Spleen (tissue), 11 donors: ENCODE data around the gene ATP7A. TPM values are rescaled to one million over a fixed set of nuclear protein-coding genes. Genes with fewer than 3 reads are reported as not detected.

ENCODE experiments used
- DNase-seq: peaks from one replicate; pipeline ENCODE4 v3.0.0-alpha.2; 2020
- H3K27ac ChIP-seq, 8 donors: fragments of 200-600 bp; sonication (generic) in 7 of 8; 1 replicate in 4 of 8; 2 replicates in 4 of 8; pipeline versions ENCODE4 v1.5.0 to v1.8.0; 2016 to 2021; ENCODE audit warnings: inconsistent platforms in 4 of 8, mild to moderate bottlenecking in 4 of 8, moderate library complexity in 1 of 8
- H3K27me3 ChIP-seq, 7 donors: fragments of 200-600 bp; sonication (generic) in 6 of 7; replicated peaks in 1 of 7; 1 replicate in 4 of 7; 2 replicates in 3 of 7; pipeline versions ENCODE4 v1.5.0 to v1.8.0; 2016 to 2021; ENCODE audit warnings: inconsistent platforms in 3 of 7, mild to moderate bottlenecking in 1 of 7
- H3K36me3 ChIP-seq, 6 donors: fragments of 200-600 bp; sonication (generic) in 5 of 6; 1 replicate in 4 of 6; 2 replicates in 2 of 6; pipeline versions ENCODE4 v1.5.0 to v1.8.0; 2016 to 2021; ENCODE audit warnings: inconsistent platforms in 2 of 6
- H3K4me1 ChIP-seq, 6 donors: fragments of 200-600 bp; sonication (generic) in 5 of 6; 1 replicate in 3 of 6; 2 replicates in 3 of 6; pipeline versions ENCODE4 v1.5.0 to v1.8.0; 2016 to 2021; ENCODE audit warnings: inconsistent platforms in 3 of 6
- H3K4me3 ChIP-seq, 8 donors: fragments of 200-600 bp; sonication (generic) in 7 of 8; 1 replicate in 4 of 8; 2 replicates in 4 of 8; pipeline versions ENCODE4 v1.5.0 to v1.8.0; 2016 to 2021; ENCODE audit warnings: inconsistent platforms in 4 of 8, mild to moderate bottlenecking in 4 of 8, moderate library complexity in 2 of 8
- H3K9me3 ChIP-seq, 8 donors: fragments of 200-600 bp; sonication (generic) in 7 of 8; 1 replicate in 4 of 8; 2 replicates in 4 of 8; pipeline versions ENCODE4 v1.5.0 to v1.8.0; 2016 to 2021; ENCODE audit warnings: inconsistent platforms in 4 of 8
- POLR2A ChIP-seq, 3 donors: fragments of 450-650 bp; IDR thresholded peaks; one replicate each; pipeline ENCODE4 v1.5.1; 2017; ENCODE audit warnings: antibody characterized with exemption in 3 of 3, mild to moderate bottlenecking in 1 of 3
- POLR2AphosphoS5 ChIP-seq, 3 donors: sonication (generic); formaldehyde crosslinking; IDR thresholded peaks; one replicate each; pipeline ENCODE4 v1.5.1; 2017; ENCODE audit warnings: antibody characterized with exemption in 3 of 3
- WGBS, 5 donors: extraction: QIAGEN DNeasy Blood & Tissue Kit in 3 of 5; methylation state at CpG; one replicate each; pipeline versions ENCODE4 v1.1.5 to v1.1.7; 2013 to 2018; 5-methylcytosine and 5-hydroxymethylcytosine counted together
- intact Hi-C: fragments of 100-400 bp; cut with DNase I; formaldehyde crosslinking; loops from one replicate; pipeline ENCODE4 v1.15.0; 2023; ENCODE audit warnings: low total_unique reads
- polyA plus RNA-seq, 3 donors: library from polyadenylated mRNA; stranded (reverse); fragments of 200-250 nt; gene quantifications; one replicate each; pipeline ENCODE4 v1.2.1, GENCODE V29; 2013
- total RNA-seq, 7 donors: library from RNA; depleted of rRNA in 3 of 7; stranded (reverse); fragments of >200 nt in 3 of 7; fragmentation: NEBNext Ultra II Directional in 4 of 7; extraction: Animal tissue kit (Norgen Biotek cat#: 25700) in 4 of 7; gene quantifications; one replicate each; pipeline versions ENCODE4 v1.1.0 to v1.2.1, GENCODE V29; 2016 to 2021
- TF ChIP-seq, protein P1 (sequence below), 11 experiments: fragments of 200-600 bp in 7 of 11; fragments of 450-650 bp in 4 of 11; sonication (generic) in 4 of 11; IDR thresholded peaks in 8 of 11; conservative IDR thresholded peaks in 3 of 11; 1 replicate in 7 of 11; 2 replicates in 4 of 11; pipeline versions ENCODE4 v1.4.0 to v1.8.0; 2016 to 2021; ENCODE audit warnings: antibody characterized with exemption in 11 of 11, inconsistent platforms in 4 of 11, mild to moderate bottlenecking in 1 of 11
- donor health status: healthy with polysubstance abuse.
- donor health status: DM: no; HTN: no; CAD: no; lungs with moderate emphysema.
- donor health status: DM: no; HTN: no; CAD: no.
- donor health status: Bipolar disorder and iron deficiency.
- donor health status: healthy.
- donor health status: DM: no; HTN: no; CAD: no.
- donor health status: DM: yes; HTN: yes; CAD: no.

The ATP7A gene
- total and polyA plus RNA-seq, 10 donors = 1.4 to 18.8 (median 14.9) TPM

DNA sequence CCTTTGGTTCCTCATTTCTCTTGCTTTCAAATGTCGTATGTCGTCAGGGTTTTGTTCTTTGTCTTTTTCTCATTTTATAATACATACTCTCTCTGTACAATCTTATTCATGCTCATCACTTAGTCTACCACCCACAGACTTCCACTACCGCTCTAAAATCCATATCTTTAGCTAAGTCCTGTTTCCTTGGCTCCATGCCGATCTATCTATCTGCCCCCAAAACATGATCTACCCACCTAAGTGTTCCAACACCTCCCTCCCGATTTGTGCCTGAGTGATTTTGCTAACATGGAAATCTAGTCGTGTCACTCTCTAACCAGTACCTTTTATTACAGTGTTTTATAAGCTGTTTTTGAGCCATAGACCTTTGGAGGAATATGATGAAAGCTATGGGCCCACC, 124.6 kb downstream of the ATP7A start:
- H3K36me3 ChIP-seq = peaks cover 0 to 37% (median 0%) of the 10 kb centered on the region in 6 donors
- no peaks in the 10 kb centered on the region for H3K9me3 ChIP-seq
- H3K4me3 ChIP-seq = no peak overlapping the region
- H3K4me1 ChIP-seq = no peaks in the 10 kb centered on the region
- H3K27ac ChIP-seq = no peak overlapping the region
- WGBS, 5 donors = 79 to 94% (median 86%) methylated on average over 6 of the region's 6 CpGs
- intact Hi-C loops = no loop called here
- no peaks in the 10 kb centered on the region for H3K27me3 ChIP-seq
- no peak for DNase-seq
- TF ChIP-seq, protein P1, sequence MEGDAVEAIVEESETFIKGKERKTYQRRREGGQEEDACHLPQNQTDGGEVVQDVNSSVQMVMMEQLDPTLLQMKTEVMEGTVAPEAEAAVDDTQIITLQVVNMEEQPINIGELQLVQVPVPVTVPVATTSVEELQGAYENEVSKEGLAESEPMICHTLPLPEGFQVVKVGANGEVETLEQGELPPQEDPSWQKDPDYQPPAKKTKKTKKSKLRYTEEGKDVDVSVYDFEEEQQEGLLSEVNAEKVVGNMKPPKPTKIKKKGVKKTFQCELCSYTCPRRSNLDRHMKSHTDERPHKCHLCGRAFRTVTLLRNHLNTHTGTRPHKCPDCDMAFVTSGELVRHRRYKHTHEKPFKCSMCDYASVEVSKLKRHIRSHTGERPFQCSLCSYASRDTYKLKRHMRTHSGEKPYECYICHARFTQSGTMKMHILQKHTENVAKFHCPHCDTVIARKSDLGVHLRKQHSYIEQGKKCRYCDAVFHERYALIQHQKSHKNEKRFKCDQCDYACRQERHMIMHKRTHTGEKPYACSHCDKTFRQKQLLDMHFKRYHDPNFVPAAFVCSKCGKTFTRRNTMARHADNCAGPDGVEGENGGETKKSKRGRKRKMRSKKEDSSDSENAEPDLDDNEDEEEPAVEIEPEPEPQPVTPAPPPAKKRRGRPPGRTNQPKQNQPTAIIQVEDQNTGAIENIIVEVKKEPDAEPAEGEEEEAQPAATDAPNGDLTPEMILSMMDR (IDR thresholded peaks at IDR 0.05 in 8 of 11, conservative IDR thresholded peaks at IDR 0.05 in 3 of 11) = no peak
- TF ChIP-seq POLR2A (IDR thresholded peaks at IDR 0.05) = no peak
- no peak for TF ChIP-seq POLR2AphosphoS5 (IDR thresholded peaks at IDR 0.05)

DNA sequence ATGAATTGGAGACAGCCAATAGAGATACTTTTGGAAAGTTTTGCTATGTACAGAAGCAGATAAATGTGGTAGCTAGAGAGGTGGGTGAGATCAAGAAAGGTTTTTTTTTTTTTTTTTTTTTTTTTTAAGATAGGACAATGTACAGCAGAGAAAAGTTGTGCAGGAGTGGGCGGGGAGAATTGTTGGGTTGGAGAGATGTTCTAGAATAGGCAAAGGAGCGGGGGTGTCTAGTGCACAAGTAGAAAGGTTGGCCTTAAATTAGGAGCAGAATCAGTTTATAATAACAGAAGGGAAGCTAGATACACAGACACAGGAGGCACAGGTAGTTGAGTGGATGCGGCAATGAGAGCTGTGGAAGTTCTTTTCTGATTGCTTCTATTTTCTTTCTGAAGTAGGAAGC, 127.4 kb downstream of the ATP7A start:
- intact Hi-C loops = no loop called here
- Histone ChIP-seq H3K27ac (no peak overlapping the region), H3K4me3 (no peak overlapping the region), H3K4me1 (no peaks in the 10 kb centered on the region), H3K9me3 (no peaks in the 10 kb centered on the region), H3K36me3 (peaks cover 0 to 57% (median 2%) of the 10 kb centered on the region in 6 donors), H3K27me3 (no peaks in the 10 kb centered on the region)
- TF ChIP-seq POLR2A (IDR thresholded peaks at IDR 0.05) = no peak
- no peak for TF ChIP-seq POLR2AphosphoS5 (IDR thresholded peaks at IDR 0.05)
- TF ChIP-seq, protein P1 (IDR thresholded peaks at IDR 0.05 in 8 of 11, conservative IDR thresholded peaks at IDR 0.05 in 3 of 11) = no peak
- WGBS, 5 donors = 83 to 98% (median 92%) methylated on average over 3 of the region's 3 CpGs
- DNase-seq = no peak

DNA sequence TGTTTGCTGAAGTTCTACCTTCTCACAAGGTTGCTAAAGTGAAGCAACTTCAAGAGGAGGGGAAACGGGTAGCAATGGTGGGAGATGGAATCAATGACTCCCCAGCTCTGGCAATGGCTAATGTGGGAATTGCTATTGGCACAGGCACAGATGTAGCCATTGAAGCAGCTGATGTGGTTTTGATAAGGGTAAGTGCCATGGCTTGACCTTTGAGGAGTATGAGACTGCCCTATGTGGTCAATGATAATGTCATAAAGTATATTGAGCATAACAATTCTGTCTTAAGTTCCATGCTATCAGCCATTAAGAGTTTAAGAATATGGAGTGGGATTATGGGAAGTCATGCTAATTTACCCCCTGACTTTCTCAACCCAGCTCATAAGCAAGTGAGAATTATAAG, 132.1 kb downstream of the ATP7A start:
- WGBS, 5 donors = 74 to 98% (median 92%) methylated on average over 1 of the region's 1 CpG
- TF ChIP-seq POLR2AphosphoS5 (IDR thresholded peaks at IDR 0.05) = no peak
- TF ChIP-seq POLR2A (IDR thresholded peaks at IDR 0.05) = no peak
- no peaks in the 10 kb centered on the region for H3K9me3 ChIP-seq
- H3K4me1 ChIP-seq = no peaks in the 10 kb centered on the region
- no peak overlapping the region for H3K27ac ChIP-seq
- H3K36me3 ChIP-seq = peaks cover 0 to 71% (median 7%) of the 10 kb centered on the region in 6 donors
- H3K4me3 ChIP-seq = no peak overlapping the region
- DNase-seq = no peak
- intact Hi-C loops = no loop called here
- no peaks in the 10 kb centered on the region for H3K27me3 ChIP-seq

DNA sequence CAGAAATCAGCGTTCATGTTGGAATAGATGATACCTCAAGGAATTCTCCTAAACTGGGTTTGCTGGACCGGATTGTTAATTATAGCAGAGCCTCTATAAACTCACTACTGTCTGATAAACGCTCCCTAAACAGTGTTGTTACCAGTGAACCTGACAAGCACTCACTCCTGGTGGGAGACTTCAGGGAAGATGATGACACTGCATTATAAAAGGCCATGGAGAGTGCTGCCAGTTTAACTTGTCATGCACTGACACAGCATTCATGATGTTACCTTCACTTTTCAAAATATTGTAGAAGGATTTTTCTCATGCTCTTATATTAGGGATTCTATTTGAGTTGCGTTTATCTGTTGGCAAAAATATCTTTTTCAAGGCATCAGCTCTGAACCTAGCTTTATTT, 135.9 kb downstream of the ATP7A start:
- intact Hi-C loops = no loop called here
- TF ChIP-seq, protein P1 (IDR thresholded peaks at IDR 0.05 in 8 of 11, conservative IDR thresholded peaks at IDR 0.05 in 3 of 11) = no peak
- TF ChIP-seq POLR2AphosphoS5 (IDR thresholded peaks at IDR 0.05) = no peak
- no peak for TF ChIP-seq POLR2A (IDR thresholded peaks at IDR 0.05)
- no peak overlapping the region for H3K27ac ChIP-seq
- H3K9me3 ChIP-seq = no peaks in the 10 kb centered on the region
- no peak for DNase-seq
- no peaks in the 10 kb centered on the region for H3K27me3 ChIP-seq
- WGBS, 5 donors = 71 to 100% (median 93%) methylated on average over 3 to 4 of the region's 4 CpGs
- H3K4me1 ChIP-seq = no peaks in the 10 kb centered on the region
- H3K4me3 ChIP-seq = no peak overlapping the region
- peaks cover 0 to 46% (median 5%) of the 10 kb centered on the region in 6 donors for H3K36me3 ChIP-seq

DNA sequence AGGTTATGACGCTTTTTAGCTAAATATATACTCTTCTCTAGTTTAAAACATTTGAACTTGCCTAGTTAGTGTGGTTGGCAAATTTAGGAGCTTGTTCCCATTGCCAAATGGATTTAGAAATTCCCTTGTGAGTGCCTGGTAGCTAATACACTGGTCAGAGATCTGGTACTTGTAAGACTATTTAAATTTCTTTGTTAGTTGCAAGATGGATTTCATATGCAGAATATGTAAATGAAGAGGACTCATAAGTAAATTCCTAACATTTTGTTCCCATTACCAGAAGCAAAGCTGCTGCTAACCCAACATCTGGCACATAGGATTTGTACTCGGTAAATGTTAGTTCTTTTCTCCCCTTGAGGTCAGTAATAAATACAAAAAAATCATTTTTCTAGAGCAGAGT, 137.6 kb downstream of the ATP7A start:
- no peak overlapping the region for H3K4me3 ChIP-seq
- H3K36me3 ChIP-seq = peaks cover 0 to 36% (median 5%) of the 10 kb centered on the region in 6 donors
- no peaks in the 10 kb centered on the region for H3K4me1 ChIP-seq
- no peak overlapping the region for H3K27ac ChIP-seq
- WGBS, 5 donors = 58 to 93% (median 85%) methylated on average over 2 of the region's 2 CpGs
- H3K27me3 ChIP-seq = no peaks in the 10 kb centered on the region
- DNase-seq = no peak
- intact Hi-C loops = no loop called here
- H3K9me3 ChIP-seq = peaks cover 0 to under 1% (median 0%) of the 10 kb centered on the region in 8 donors
- TF ChIP-seq POLR2A (IDR thresholded peaks at IDR 0.05) (no peak), POLR2AphosphoS5 (IDR thresholded peaks at IDR 0.05) (no peak)
- TF ChIP-seq, protein P1 (IDR thresholded peaks at IDR 0.05 in 8 of 11, conservative IDR thresholded peaks at IDR 0.05 in 3 of 11) = no peak
